ENCODE measurements around the gene UBL4A.

DNA sequence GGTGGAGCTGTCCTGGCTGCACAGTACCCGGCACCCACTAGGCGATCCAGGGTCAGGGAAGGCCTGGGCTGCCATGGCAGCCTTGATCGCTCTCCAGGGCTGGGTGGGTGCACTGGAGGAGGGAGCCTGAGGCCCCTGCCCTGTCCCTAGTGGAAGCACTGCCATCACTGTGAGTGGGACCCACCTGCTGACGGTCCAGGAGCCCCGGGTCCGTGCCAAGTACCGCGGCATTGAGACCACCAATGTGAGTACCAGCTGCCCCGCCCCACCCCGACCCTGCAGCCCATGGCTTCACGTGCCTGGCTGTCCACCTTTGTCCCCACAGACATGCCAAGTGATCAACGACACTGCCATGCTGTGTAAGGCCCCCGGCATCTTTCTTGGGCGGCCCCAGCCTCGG, 19.5 kb downstream of the UBL4A start:
- TF ChIP-seq POLR2A (IDR thresholded peaks at IDR 0.05) (no peak), CTCF (IDR thresholded peaks at IDR 0.05) (no peak)

Measured in uterus (tissue), 2 donors.